ENCODE measurements around the gene SLC25A10. TPM values are rescaled to one million over a fixed set of nuclear protein-coding genes. Genes with fewer than 3 reads are reported as not detected.

The SLC25A10 gene
- total and polyA plus RNA-seq, 10 of the 15 experiments (the other 5 are each of a cell fraction or from before 2014, with no cell fraction given) = 0.11 to 72.7 (median 22.3) TPM

DNA sequence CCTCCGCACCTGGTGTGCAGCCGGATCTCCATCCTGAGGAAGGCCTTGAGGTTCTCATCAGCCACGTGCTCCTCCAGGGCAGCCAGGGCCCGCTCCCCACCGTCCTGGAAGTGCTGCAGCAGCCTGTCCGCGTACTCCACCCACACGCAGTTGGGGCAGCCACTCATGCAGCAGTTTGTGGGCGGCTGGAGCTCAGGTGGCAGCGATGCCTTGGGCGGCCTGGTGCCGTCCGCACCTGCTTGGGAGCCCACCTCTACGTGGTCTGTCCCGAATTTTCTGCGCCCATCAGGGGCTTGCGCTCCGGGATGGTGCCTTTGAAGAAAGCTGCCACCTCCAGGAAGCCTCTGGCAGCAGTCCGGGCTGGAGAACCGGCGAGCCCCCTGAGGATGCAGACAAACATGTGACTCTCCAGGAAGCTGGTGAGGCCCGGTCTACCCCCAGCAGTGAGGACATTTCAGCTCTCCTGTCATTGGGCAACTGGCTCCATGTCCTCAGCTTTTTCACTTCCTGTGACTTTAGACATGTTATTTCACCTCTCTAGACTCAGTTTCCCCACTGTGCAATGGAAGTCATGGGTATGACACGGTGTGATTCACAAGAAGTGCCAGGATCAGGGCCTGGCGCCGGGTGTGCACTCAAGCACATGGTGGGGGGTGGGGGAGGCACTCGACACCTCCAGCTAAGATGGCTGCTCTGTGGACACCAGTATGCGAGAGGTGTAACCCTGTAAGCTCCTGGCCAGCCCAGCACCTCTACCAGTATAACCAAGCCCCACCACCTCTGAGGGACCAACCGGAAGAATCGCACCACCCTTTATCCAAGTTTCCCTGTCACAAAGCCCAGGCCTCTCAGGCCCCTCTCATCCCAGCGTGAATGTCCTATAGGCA lies 46.6 kb upstream of the SLC25A10 start (continued):
- no peak for TF ChIP-seq PRDM15 (CRISPR knock-in tag; IDR thresholded peaks at IDR 0.05)
- TF ChIP-seq, protein P1, sequence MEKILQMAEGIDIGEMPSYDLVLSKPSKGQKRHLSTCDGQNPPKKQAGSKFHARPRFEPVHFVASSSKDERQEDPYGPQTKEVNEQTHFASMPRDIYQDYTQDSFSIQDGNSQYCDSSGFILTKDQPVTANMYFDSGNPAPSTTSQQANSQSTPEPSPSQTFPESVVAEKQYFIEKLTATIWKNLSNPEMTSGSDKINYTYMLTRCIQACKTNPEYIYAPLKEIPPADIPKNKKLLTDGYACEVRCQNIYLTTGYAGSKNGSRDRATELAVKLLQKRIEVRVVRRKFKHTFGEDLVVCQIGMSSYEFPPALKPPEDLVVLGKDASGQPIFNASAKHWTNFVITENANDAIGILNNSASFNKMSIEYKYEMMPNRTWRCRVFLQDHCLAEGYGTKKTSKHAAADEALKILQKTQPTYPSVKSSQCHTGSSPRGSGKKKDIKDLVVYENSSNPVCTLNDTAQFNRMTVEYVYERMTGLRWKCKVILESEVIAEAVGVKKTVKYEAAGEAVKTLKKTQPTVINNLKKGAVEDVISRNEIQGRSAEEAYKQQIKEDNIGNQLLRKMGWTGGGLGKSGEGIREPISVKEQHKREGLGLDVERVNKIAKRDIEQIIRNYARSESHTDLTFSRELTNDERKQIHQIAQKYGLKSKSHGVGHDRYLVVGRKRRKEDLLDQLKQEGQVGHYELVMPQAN (conservative IDR thresholded peaks at IDR 0.05) = no peak
- no peak for TF ChIP-seq ZNF207 (IDR thresholded peaks at IDR 0.05; ENCODE audit: borderline replicate concordance)
- TF ChIP-seq CREB1 (IDR thresholded peaks at IDR 0.05; ENCODE audit: low read depth) = no peak
- TF ChIP-seq NFYA (IDR thresholded peaks at IDR 0.05; ENCODE audit: borderline replicate concordance, low read depth, low read length) = no peak
- 0 out of 2 replicates have a peak, but pooled peaks have one; percentile 16 for TF ChIP-seq TCF3 (IDR thresholded peaks at IDR 0.05; ENCODE audit: borderline replicate concordance, insufficient read depth, low read depth, low read length)
- TF ChIP-seq POLR2AphosphoS5 (IDR thresholded peaks at IDR 0.05; ENCODE audit: low read length) = peak; percentile 68; the same call in 1 of the 2 replicates
- peak; percentile 91 for TF ChIP-seq MXI1 (IDR thresholded peaks at IDR 0.05; ENCODE audit: low read depth, low read length)
- TF ChIP-seq, protein P2, sequence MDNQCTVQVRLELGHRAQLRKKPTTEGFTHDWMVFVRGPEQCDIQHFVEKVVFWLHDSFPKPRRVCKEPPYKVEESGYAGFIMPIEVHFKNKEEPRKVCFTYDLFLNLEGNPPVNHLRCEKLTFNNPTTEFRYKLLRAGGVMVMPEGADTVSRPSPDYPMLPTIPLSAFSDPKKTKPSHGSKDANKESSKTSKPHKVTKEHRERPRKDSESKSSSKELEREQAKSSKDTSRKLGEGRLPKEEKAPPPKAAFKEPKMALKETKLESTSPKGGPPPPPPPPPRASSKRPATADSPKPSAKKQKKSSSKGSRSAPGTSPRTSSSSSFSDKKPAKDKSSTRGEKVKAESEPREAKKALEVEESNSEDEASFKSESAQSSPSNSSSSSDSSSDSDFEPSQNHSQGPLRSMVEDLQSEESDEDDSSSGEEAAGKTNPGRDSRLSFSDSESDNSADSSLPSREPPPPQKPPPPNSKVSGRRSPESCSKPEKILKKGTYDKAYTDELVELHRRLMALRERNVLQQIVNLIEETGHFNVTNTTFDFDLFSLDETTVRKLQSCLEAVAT (IDR thresholded peaks at IDR 0.05) = no peak
- no peak for TF ChIP-seq NFXL1 (IDR thresholded peaks at IDR 0.05; ENCODE audit: borderline replicate concordance)
- TF ChIP-seq EED (IDR thresholded peaks at IDR 0.05; ENCODE audit: low read depth) = no peak
- TF ChIP-seq EGR1 (IDR thresholded peaks at IDR 0.05; ENCODE audit: borderline replicate concordance in 1 of 2, low read depth in 2 of 2, low read length in 2 of 2) = no peak
- TF ChIP-seq EP300 (IDR thresholded peaks at IDR 0.05; ENCODE audit: borderline replicate concordance in 1 of 2, control insufficient read depth in 1 of 2, low read depth in 2 of 2, low read length in 2 of 2) = no peak
- TF ChIP-seq BRCA1 (IDR thresholded peaks at IDR 0.05; ENCODE audit: low read depth, low read length) = no peak
- TF ChIP-seq ZSCAN29 (IDR thresholded peaks at IDR 0.05) = no peak
- TF ChIP-seq SREBF1 (IDR thresholded peaks at IDR 0.05; ENCODE audit: low read length) = no peak
- no peak for TF ChIP-seq ZNF384 (IDR thresholded peaks at IDR 0.05; ENCODE audit: borderline replicate concordance, low read depth, low read length)
- no peak for TF ChIP-seq TCF12 (IDR thresholded peaks at IDR 0.05; ENCODE audit: low read depth, low read length)
- TF ChIP-seq SREBF2 (IDR thresholded peaks at IDR 0.05; ENCODE audit: low read length) = no peak
- no peak for TF ChIP-seq SMAD1 (IDR thresholded peaks at IDR 0.05; ENCODE audit: low read depth, partially characterized antibody)
- TF ChIP-seq MEF2A (IDR thresholded peaks at IDR 0.05; ENCODE audit: insufficient read depth, low read depth, low read length) = no peak

Data from GM12878 (cell line).